WTC11 (cell line): ENCODE results near the gene ABCB10. TPM values are rescaled to one million over a fixed set of nuclear protein-coding genes. Genes with fewer than 3 reads are reported as not detected.
A peak's percentile ranks its signal among the peaks of the same experiment; 100 is the strongest.

Source experiments
- ATAC-seq: fragments of 200-7000 bp; cut with Tn5 transposase; 2 replicates; pipeline ENCODE4 v1.10.0; 2021; ENCODE audit warnings: mild to moderate bottlenecking, moderate library complexity
- Bru-seq: library from RNA; stranded (reverse); fragments of 400-500 nt; gene quantifications from one replicate; lab custom pipeline; 2021; lab: Mats Ljungman, UMichigan
- CTCF ChIA-PET: fragments of 300-600 bp; sonication (Branson Sonifier 250); formaldehyde crosslinking; loops from one replicate; lab custom pipeline; 2021; ENCODE audit warnings: antibody characterized with exemption; lab: Charles Lee
- POLR2A ChIA-PET: fragments of 350-600 bp; sonication (Branson Sonifier 250); formaldehyde crosslinking; loops from one replicate; lab custom pipeline; 2021; ENCODE audit warnings: antibody characterized with exemption; lab: Charles Lee
- DNase-seq: peaks from one replicate; pipeline ENCODE4 v3.0.0; 2021; ENCODE audit warnings: low spot score
- H3K27ac Mint-ChIP-seq: 2 replicates; pipeline ENCODE4 v1.8.0; 2021; ENCODE audit warnings: mixed read lengths
- H3K27me3 Mint-ChIP-seq: 2 replicates; pipeline ENCODE4 v1.8.0; 2021; ENCODE audit warnings: low read depth, mild to moderate bottlenecking, moderate library complexity, mixed read lengths
- H3K36me3 Mint-ChIP-seq: 2 replicates; pipeline ENCODE4 v1.8.0; 2021; ENCODE audit warnings: mixed read lengths
- H3K4me1 Mint-ChIP-seq: 2 replicates; pipeline ENCODE4 v1.8.0; 2022; ENCODE audit warnings: mixed read lengths
- H3K4me3 Mint-ChIP-seq: 2 replicates; pipeline ENCODE4 v1.8.0; 2021; ENCODE audit warnings: mild to moderate bottlenecking, moderate library complexity, mixed read lengths
- H3K9me3 Mint-ChIP-seq: 2 replicates; pipeline ENCODE4 v1.8.0; 2021; ENCODE audit warnings: mixed read lengths
- EMX1 ChIP-seq: fragments of 250-450 bp; sonication (Bioruptor Pico); IDR thresholded peaks from 2 replicates; pipeline ENCODE4 v1.8.0; 2021; ENCODE audit warnings: mild to moderate bottlenecking
- GRHL2 ChIP-seq: fragments of 250-450 bp; sonication (Bioruptor Pico); IDR thresholded peaks from 2 replicates; pipeline ENCODE4 v1.8.0; 2022; ENCODE audit warnings: mild to moderate bottlenecking, moderate library complexity; ENCODE audit not compliant: insufficient replicate concordance, severe bottlenecking
- JAZF1 ChIP-seq: fragments of 250-450 bp; sonication (Bioruptor Pico); IDR thresholded peaks from 2 replicates; pipeline ENCODE4 v1.9.0; 2021; ENCODE audit warnings: moderate library complexity, mild to moderate bottlenecking, inconsistent platforms
- MXD4 ChIP-seq: fragments of 250-450 bp; sonication (Bioruptor Pico); IDR thresholded peaks from 2 replicates; pipeline ENCODE4 v1.8.0; 2021; ENCODE audit warnings: mild to moderate bottlenecking, moderate library complexity, borderline replicate concordance
- NFATC4 ChIP-seq: fragments of 250-450 bp; sonication (Bioruptor Pico); IDR thresholded peaks from 2 replicates; pipeline ENCODE4 v1.9.0; 2021; ENCODE audit warnings: mild to moderate bottlenecking
- NFYB ChIP-seq: sonication (generic); formaldehyde crosslinking; conservative IDR thresholded peaks from 2 replicates; pipeline ENCODE4 v1.8.0; 2022; ENCODE audit warnings: low read depth, missing genetic modification reagents
- PRRX2 ChIP-seq: fragments of 250-450 bp; sonication (Bioruptor Pico); IDR thresholded peaks from 2 replicates; pipeline ENCODE4 v1.8.0; 2021; ENCODE audit warnings: mild to moderate bottlenecking
- SMAD4 ChIP-seq: sonication (generic); formaldehyde crosslinking; IDR thresholded peaks from 2 replicates; pipeline ENCODE4 v1.8.0; 2022; ENCODE audit warnings: mild to moderate bottlenecking, missing genetic modification reagents
- SOX15 ChIP-seq: fragments of 250-450 bp; sonication (Bioruptor Pico); IDR thresholded peaks from 2 replicates; pipeline ENCODE4 v1.9.0; 2021; ENCODE audit warnings: mild to moderate bottlenecking
- SP1 ChIP-seq: sonication (generic); formaldehyde crosslinking; conservative IDR thresholded peaks from 2 replicates; pipeline ENCODE4 v1.8.1; 2022; ENCODE audit warnings: missing genetic modification reagents
- TCF7 ChIP-seq: sonication (generic); formaldehyde crosslinking; IDR thresholded peaks from 2 replicates; pipeline ENCODE4 v1.8.0; 2022; ENCODE audit warnings: mild to moderate bottlenecking, low read depth, missing genetic modification reagents, moderate library complexity
- ZBTB21 ChIP-seq: sonication (generic); formaldehyde crosslinking; IDR thresholded peaks from 2 replicates; pipeline ENCODE4 v1.8.1; 2023; ENCODE audit warnings: mild to moderate bottlenecking, missing genetic modification reagents, borderline replicate concordance
- ZNF138 ChIP-seq: sonication (generic); formaldehyde crosslinking; conservative IDR thresholded peaks from 2 replicates; pipeline ENCODE4 v1.8.1; 2022; ENCODE audit warnings: mild to moderate bottlenecking, moderate library complexity, missing genetic modification reagents
- ZNF396 ChIP-seq: fragments of 250-450 bp; sonication (Bioruptor Pico); IDR thresholded peaks from 2 replicates; pipeline ENCODE4 v1.8.0; 2021; ENCODE audit warnings: mild to moderate bottlenecking, moderate library complexity, borderline replicate concordance
- ZNF671 ChIP-seq: fragments of 250-450 bp; sonication (Bioruptor Pico); IDR thresholded peaks from 2 replicates; pipeline ENCODE4 v1.8.0; 2021; ENCODE audit warnings: mild to moderate bottlenecking
- long read RNA-seq, 3 experiments: library from RNA in 1 of 3; library from capped mRNA in 1 of 3; library from polyadenylated mRNA in 1 of 3; unstranded in 2 of 3; stranded (forward) in 1 of 3; transcript quantifications; one replicate each; pipeline ENCODE4 v2.0.0, GENCODE V29; 2021
- total RNA-seq: library from RNA; stranded (reverse); gene quantifications from 3 replicates; pipeline ENCODE4 v1.2.3, GENCODE V29; 2021
- TF ChIP-seq, protein P1 (sequence below): sonication (generic); formaldehyde crosslinking; IDR thresholded peaks from 2 replicates; pipeline ENCODE4 v1.8.0; 2022; ENCODE audit warnings: missing genetic modification reagents
- TF ChIP-seq, protein P2 (sequence below): sonication (generic); formaldehyde crosslinking; IDR thresholded peaks from 2 replicates; pipeline ENCODE4 v1.8.1; 2023; ENCODE audit warnings: mild to moderate bottlenecking, missing genetic modification reagents, moderate library complexity
- TF ChIP-seq, protein P3 (sequence below): sonication (generic); formaldehyde crosslinking; IDR thresholded peaks from 2 replicates; pipeline ENCODE4 v1.8.1; 2023; ENCODE audit warnings: mild to moderate bottlenecking, missing genetic modification reagents
- TF ChIP-seq, protein P4 (sequence below): sonication (generic); formaldehyde crosslinking; IDR thresholded peaks from 2 replicates; pipeline ENCODE4 v1.8.1; 2022; ENCODE audit warnings: low read depth, missing genetic modification reagents, borderline replicate concordance
- TF ChIP-seq, protein P5 (sequence below): sonication (generic); formaldehyde crosslinking; IDR thresholded peaks from 2 replicates; pipeline ENCODE4 v1.8.1; 2023; ENCODE audit warnings: mild to moderate bottlenecking, missing genetic modification reagents
- TF ChIP-seq, protein P6 (sequence below): fragments of 250-450 bp; sonication (Bioruptor Pico); IDR thresholded peaks from 2 replicates; pipeline ENCODE4 v1.8.0; 2021; ENCODE audit warnings: mild to moderate bottlenecking
- TF ChIP-seq, protein P7 (sequence below): sonication (generic); formaldehyde crosslinking; conservative IDR thresholded peaks from 2 replicates; pipeline ENCODE4 v1.8.1; 2022; ENCODE audit warnings: mild to moderate bottlenecking, missing genetic modification reagents

Gene ABCB10
- total RNA-seq (9.2 to 11.0 TPM (median 11.0 TPM) in 3 replicates), Bru-seq, nascent RNA (percentile 67 among the genes with signal in this experiment)
- long read RNA-seq, experiment 1, transcript ABCB10-201 (13 exons, 3,857 nt), result major isoform, 61 of 79 reads
- long read RNA-seq, experiment 1, partial matches to known transcripts, result 10 of 79 reads
- long read RNA-seq, experiment 1, other reads (novel, unspliced or antisense), result 8 of 79 reads
- long read RNA-seq, experiment 2, partial matches to known transcripts, result 1 of 11 reads
- long read RNA-seq, experiment 2, other reads (novel, unspliced or antisense), result 7 of 11 reads
- long read RNA-seq, experiment 3, partial matches to known transcripts, result 0 of 1 reads
- long read RNA-seq, experiment 3, other reads (novel, unspliced or antisense), result 1 of 1 reads

DNA sequence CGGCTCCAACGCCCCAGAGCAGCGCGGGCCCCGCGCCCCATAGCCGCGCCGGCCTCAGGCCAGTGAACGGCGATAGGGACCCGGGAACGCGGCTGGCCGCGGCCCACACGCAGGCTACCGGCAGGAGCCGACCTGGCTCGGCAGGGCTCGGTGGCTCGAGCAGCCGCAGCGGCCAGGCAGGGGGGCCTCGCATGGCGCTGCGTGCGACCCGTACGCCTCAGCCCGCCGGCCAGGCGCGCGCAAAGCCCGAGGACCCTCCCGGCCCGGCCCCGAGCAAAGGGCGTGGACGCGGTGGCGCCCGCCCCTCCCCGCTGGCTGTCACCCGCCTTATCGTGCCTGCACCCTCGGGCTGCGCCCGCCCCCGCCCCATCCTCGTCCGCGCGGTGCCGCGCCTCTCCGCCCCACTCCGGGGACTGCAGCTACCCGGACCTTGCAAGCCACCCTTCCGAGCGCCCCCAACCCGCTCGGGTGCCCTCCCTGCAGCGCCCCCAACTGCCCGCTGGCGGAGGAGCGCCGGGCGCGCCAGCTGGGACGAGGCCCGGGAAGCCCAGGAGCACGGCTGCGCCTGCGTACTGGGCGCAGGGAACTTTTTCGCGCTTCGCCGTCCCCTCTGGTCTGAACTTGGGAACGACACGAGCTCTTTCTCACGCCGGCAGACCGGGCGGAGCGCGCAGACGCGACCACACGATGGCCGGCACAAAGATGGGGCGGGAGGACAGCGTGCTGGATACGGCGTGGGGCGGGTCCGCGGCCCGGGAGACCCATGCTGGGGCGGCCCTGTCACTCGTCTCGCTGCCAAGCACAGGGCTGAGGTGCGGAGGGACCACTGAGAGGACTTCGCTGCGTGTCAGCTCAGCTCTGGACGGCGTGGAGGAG lies at the start of gene ABCB10:
Gene ABCB10 (minus strand): TSS at position 248 of the 876 bp plus-strand sequence. CDS start 55 bp downstream, at position 193.
- Mint-ChIP-seq H3K4me3 (peak within 1 kb of the TSS; percentile 82), H3K9me3 (no peaks in the 10 kb centered on the region), H3K27ac (peak within 1 kb of the TSS; percentile 89; the same call in 1 of the 2 replicates), H3K4me1 (peaks cover 47% of the 10 kb centered on the region), H3K36me3 (no peaks in the 10 kb centered on the region), H3K27me3 (peaks cover 7% of the 10 kb centered on the region; the same call in 1 of the 2 replicates)
- peak; percentile 80 for ATAC-seq
- DNase-seq, result peak; percentile 96
- ChIA-PET POLR2A (interaction anchor here (1.0 to 1.2 kb wide), 4 partner anchors 51 to 77 kb away, joined by 3 to 4 read pairs (median 3); partner anchors contain the start of gene NUP133), CTCF (interaction anchor here (0.5 to 1.7 kb wide), 26 partner anchors 9 to 299 kb away, joined by 3 to 8 read pairs (median 4); partner anchors contain the start of genes RAB4A, TAF5L and URB2)
- TF ChIP-seq, protein P1, sequence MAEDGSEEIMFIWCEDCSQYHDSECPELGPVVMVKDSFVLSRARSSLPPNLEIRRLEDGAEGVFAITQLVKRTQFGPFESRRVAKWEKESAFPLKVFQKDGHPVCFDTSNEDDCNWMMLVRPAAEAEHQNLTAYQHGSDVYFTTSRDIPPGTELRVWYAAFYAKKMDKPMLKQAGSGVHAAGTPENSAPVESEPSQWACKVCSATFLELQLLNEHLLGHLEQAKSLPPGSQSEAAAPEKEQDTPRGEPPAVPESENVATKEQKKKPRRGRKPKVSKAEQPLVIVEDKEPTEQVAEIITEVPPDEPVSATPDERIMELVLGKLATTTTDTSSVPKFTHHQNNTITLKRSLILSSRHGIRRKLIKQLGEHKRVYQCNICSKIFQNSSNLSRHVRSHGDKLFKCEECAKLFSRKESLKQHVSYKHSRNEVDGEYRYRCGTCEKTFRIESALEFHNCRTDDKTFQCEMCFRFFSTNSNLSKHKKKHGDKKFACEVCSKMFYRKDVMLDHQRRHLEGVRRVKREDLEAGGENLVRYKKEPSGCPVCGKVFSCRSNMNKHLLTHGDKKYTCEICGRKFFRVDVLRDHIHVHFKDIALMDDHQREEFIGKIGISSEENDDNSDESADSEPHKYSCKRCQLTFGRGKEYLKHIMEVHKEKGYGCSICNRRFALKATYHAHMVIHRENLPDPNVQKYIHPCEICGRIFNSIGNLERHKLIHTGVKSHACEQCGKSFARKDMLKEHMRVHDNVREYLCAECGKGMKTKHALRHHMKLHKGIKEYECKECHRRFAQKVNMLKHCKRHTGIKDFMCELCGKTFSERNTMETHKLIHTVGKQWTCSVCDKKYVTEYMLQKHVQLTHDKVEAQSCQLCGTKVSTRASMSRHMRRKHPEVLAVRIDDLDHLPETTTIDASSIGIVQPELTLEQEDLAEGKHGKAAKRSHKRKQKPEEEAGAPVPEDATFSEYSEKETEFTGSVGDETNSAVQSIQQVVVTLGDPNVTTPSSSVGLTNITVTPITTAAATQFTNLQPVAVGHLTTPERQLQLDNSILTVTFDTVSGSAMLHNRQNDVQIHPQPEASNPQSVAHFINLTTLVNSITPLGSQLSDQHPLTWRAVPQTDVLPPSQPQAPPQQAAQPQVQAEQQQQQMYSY (CRISPR knock-in tag), result peak; percentile 89
- TF ChIP-seq EMX1 (CRISPR knock-in tag), result no peak
- TF ChIP-seq, protein P2, sequence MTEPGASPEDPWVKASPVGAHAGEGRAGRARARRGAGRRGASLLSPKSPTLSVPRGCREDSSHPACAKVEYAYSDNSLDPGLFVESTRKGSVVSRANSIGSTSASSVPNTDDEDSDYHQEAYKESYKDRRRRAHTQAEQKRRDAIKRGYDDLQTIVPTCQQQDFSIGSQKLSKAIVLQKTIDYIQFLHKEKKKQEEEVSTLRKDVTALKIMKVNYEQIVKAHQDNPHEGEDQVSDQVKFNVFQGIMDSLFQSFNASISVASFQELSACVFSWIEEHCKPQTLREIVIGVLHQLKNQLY, result no peak
- TF ChIP-seq SOX15, result no peak
- peak; percentile 72 for TF ChIP-seq SP1 (CRISPR knock-in tag)
- TF ChIP-seq TCF7 (CRISPR knock-in tag), result no peak
- TF ChIP-seq, protein P3, sequence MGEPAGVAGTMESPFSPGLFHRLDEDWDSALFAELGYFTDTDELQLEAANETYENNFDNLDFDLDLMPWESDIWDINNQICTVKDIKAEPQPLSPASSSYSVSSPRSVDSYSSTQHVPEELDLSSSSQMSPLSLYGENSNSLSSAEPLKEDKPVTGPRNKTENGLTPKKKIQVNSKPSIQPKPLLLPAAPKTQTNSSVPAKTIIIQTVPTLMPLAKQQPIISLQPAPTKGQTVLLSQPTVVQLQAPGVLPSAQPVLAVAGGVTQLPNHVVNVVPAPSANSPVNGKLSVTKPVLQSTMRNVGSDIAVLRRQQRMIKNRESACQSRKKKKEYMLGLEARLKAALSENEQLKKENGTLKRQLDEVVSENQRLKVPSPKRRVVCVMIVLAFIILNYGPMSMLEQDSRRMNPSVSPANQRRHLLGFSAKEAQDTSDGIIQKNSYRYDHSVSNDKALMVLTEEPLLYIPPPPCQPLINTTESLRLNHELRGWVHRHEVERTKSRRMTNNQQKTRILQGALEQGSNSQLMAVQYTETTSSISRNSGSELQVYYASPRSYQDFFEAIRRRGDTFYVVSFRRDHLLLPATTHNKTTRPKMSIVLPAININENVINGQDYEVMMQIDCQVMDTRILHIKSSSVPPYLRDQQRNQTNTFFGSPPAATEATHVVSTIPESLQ (CRISPR knock-in tag), result no peak
- TF ChIP-seq NFATC4 (CRISPR knock-in tag), result no peak
- TF ChIP-seq MXD4 (CRISPR knock-in tag), result no peak
- TF ChIP-seq, protein P4, sequence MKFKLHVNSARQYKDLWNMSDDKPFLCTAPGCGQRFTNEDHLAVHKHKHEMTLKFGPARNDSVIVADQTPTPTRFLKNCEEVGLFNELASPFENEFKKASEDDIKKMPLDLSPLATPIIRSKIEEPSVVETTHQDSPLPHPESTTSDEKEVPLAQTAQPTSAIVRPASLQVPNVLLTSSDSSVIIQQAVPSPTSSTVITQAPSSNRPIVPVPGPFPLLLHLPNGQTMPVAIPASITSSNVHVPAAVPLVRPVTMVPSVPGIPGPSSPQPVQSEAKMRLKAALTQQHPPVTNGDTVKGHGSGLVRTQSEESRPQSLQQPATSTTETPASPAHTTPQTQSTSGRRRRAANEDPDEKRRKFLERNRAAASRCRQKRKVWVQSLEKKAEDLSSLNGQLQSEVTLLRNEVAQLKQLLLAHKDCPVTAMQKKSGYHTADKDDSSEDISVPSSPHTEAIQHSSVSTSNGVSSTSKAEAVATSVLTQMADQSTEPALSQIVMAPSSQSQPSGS (CRISPR knock-in tag), result no peak
- no peak for TF ChIP-seq ZNF138 (CRISPR knock-in tag)
- no peak for TF ChIP-seq ZBTB21 (CRISPR knock-in tag)
- TF ChIP-seq JAZF1 (CRISPR knock-in tag), result no peak
- no peak for TF ChIP-seq PRRX2
- no peak for TF ChIP-seq GRHL2 (CRISPR knock-in tag)
- TF ChIP-seq, protein P5, sequence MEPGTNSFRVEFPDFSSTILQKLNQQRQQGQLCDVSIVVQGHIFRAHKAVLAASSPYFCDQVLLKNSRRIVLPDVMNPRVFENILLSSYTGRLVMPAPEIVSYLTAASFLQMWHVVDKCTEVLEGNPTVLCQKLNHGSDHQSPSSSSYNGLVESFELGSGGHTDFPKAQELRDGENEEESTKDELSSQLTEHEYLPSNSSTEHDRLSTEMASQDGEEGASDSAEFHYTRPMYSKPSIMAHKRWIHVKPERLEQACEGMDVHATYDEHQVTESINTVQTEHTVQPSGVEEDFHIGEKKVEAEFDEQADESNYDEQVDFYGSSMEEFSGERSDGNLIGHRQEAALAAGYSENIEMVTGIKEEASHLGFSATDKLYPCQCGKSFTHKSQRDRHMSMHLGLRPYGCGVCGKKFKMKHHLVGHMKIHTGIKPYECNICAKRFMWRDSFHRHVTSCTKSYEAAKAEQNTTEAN (CRISPR knock-in tag), result peak; percentile 92
- TF ChIP-seq, protein P6, sequence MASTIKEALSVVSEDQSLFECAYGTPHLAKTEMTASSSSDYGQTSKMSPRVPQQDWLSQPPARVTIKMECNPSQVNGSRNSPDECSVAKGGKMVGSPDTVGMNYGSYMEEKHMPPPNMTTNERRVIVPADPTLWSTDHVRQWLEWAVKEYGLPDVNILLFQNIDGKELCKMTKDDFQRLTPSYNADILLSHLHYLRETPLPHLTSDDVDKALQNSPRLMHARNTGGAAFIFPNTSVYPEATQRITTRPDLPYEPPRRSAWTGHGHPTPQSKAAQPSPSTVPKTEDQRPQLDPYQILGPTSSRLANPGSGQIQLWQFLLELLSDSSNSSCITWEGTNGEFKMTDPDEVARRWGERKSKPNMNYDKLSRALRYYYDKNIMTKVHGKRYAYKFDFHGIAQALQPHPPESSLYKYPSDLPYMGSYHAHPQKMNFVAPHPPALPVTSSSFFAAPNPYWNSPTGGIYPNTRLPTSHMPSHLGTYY (CRISPR knock-in tag), result no peak
- no peak for TF ChIP-seq ZNF671 (CRISPR knock-in tag)
- no peak for TF ChIP-seq ZNF396 (CRISPR knock-in tag)
- no peak for TF ChIP-seq SMAD4 (CRISPR knock-in tag)
- TF ChIP-seq NFYB, result no peak
- TF ChIP-seq, protein P7, sequence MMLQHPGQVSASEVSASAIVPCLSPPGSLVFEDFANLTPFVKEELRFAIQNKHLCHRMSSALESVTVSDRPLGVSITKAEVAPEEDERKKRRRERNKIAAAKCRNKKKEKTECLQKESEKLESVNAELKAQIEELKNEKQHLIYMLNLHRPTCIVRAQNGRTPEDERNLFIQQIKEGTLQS (CRISPR knock-in tag), result no peak
